PFSK-1 (cell line): ENCODE data around the gene MACF1.

Experiments used
- POLR2AphosphoS5 ChIP-seq: IDR thresholded peaks from 2 replicates; pipeline ENCODE4 v1.6.1; 2012; ENCODE audit warnings: low read depth, mild to moderate bottlenecking, control low read depth, low read length, moderate library complexity
- TF ChIP-seq, protein P1 (sequence below), 2 experiments: IDR thresholded peaks; 2 replicates each; pipeline versions ENCODE4 v1.6.1 to v1.8.0; 2011 to 2012; ENCODE audit warnings: low read depth in 2 of 2, low read length in 2 of 2, control low read depth in 1 of 2, inconsistent platforms in 1 of 2, mild to moderate bottlenecking in 1 of 2, moderate library complexity in 1 of 2; ENCODE audit not compliant: insufficient read depth in 1 of 2

- no peak for TF ChIP-seq POLR2AphosphoS5
- TF ChIP-seq, protein P1, sequence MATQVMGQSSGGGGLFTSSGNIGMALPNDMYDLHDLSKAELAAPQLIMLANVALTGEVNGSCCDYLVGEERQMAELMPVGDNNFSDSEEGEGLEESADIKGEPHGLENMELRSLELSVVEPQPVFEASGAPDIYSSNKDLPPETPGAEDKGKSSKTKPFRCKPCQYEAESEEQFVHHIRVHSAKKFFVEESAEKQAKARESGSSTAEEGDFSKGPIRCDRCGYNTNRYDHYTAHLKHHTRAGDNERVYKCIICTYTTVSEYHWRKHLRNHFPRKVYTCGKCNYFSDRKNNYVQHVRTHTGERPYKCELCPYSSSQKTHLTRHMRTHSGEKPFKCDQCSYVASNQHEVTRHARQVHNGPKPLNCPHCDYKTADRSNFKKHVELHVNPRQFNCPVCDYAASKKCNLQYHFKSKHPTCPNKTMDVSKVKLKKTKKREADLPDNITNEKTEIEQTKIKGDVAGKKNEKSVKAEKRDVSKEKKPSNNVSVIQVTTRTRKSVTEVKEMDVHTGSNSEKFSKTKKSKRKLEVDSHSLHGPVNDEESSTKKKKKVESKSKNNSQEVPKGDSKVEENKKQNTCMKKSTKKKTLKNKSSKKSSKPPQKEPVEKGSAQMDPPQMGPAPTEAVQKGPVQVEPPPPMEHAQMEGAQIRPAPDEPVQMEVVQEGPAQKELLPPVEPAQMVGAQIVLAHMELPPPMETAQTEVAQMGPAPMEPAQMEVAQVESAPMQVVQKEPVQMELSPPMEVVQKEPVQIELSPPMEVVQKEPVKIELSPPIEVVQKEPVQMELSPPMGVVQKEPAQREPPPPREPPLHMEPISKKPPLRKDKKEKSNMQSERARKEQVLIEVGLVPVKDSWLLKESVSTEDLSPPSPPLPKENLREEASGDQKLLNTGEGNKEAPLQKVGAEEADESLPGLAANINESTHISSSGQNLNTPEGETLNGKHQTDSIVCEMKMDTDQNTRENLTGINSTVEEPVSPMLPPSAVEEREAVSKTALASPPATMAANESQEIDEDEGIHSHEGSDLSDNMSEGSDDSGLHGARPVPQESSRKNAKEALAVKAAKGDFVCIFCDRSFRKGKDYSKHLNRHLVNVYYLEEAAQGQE (IDR thresholded peaks at IDR 0.05; ENCODE audit: insufficient read depth in 1 of 2, low read depth in 2 of 2, low read length in 2 of 2): no peak
These were observed 150.1 kb downstream of the MACF1 start for GRCh38 chr1:39354572-39354971.
